Thyroid gland (tissue), 4 donors: ENCODE data around the gene ABCC3. TPM values are rescaled to one million over a fixed set of nuclear protein-coding genes. Genes with fewer than 3 reads are reported as not detected.

Experiments used
- DNase-seq, 2 donors: peaks; one replicate each; pipeline ENCODE4 v3.0.0-alpha.2; 2019
- H3K27ac ChIP-seq, 3 donors: fragments of 200-600 bp; sonication (generic); 1 replicate in 2 of 3; 2 replicates in 1 of 3; pipeline ENCODE4 v1.5.1; 2016 to 2019; ENCODE audit warnings: mild to moderate bottlenecking in 1 of 3, moderate library complexity in 1 of 3
- H3K27me3 ChIP-seq: fragments of 200-600 bp; sonication (generic); one replicate; pipeline ENCODE4 v1.5.1; 2019
- H3K36me3 ChIP-seq, 2 donors: fragments of 200-600 bp; sonication (generic); one replicate each; pipeline ENCODE4 v1.5.1; 2016 to 2019
- H3K4me1 ChIP-seq, 2 donors: fragments of 200-600 bp; sonication (generic); one replicate each; pipeline ENCODE4 v1.5.1; 2017 to 2019
- H3K4me3 ChIP-seq, 3 donors: fragments of 200-600 bp; sonication (generic); replicated peaks in 1 of 3; 1 replicate in 2 of 3; 2 replicates in 1 of 3; pipeline ENCODE4 v1.5.1; 2016; ENCODE audit warnings: mild to moderate bottlenecking in 1 of 3
- H3K9me3 ChIP-seq: fragments of 200-600 bp; sonication (generic); one replicate; pipeline ENCODE4 v1.5.1; 2017
- CTCF ChIP-seq, 6 experiments: fragments of 200-600 bp in 3 of 6; fragments of 450-650 bp in 3 of 6; sonication (generic) in 3 of 6; IDR thresholded peaks; one replicate each; pipeline ENCODE4 v1.5.1; 2016 to 2019; ENCODE audit warnings: antibody characterized with exemption in 6 of 6, mild to moderate bottlenecking in 2 of 6, inconsistent platforms in 1 of 6, moderate library complexity in 1 of 6
- POLR2A ChIP-seq, 2 donors: fragments of 450-650 bp; IDR thresholded peaks; one replicate each; pipeline ENCODE4 v1.6.1; 2017; ENCODE audit warnings: antibody characterized with exemption in 2 of 2, mild to moderate bottlenecking in 2 of 2, moderate library complexity in 1 of 2
- WGBS, 2 donors: methylation state at CpG; one replicate each; pipeline ENCODE4 v1.1.5; 2017; 5-methylcytosine and 5-hydroxymethylcytosine counted together
- intact Hi-C: fragments of 100-400 bp; cut with DNase I; formaldehyde crosslinking; loops from one replicate; pipeline ENCODE4 v1.15.1; 2023
- total RNA-seq, 4 donors: library from RNA; depleted of rRNA; stranded (reverse); fragments of >200 nt; gene quantifications; one replicate each; pipeline ENCODE4 v1.2.3, GENCODE V29; 2016

The ABCC3 gene
- total RNA-seq, 4 donors from 2014 or later = 51.0 to 189 (median 131) TPM

GRCh38 chr17:50693036-50693682, 58.5 kb downstream of the ABCC3 start:
- WGBS, 2 donors = 95 to 96% methylated on average over 5 of the region's 5 CpGs
- no peaks in the 10 kb centered on the region for H3K9me3 ChIP-seq
- no peak overlapping the region for H3K4me3 ChIP-seq
- H3K36me3 ChIP-seq = peaks cover 20 to 23% of the 10 kb centered on the region in 2 donors
- DNase-seq = no peak
- intact Hi-C loops = no loop called here
- peak overlapping the region; percentile 70 to 89 (median 81) for H3K27ac ChIP-seq
- no peak for TF ChIP-seq POLR2A (IDR thresholded peaks at IDR 0.05)
- no peak for TF ChIP-seq CTCF (IDR thresholded peaks at IDR 0.05)
- peaks cover 50 to 67% of the 10 kb centered on the region in 2 donors for H3K4me1 ChIP-seq
- H3K27me3 ChIP-seq = no peaks in the 10 kb centered on the region

DNA sequence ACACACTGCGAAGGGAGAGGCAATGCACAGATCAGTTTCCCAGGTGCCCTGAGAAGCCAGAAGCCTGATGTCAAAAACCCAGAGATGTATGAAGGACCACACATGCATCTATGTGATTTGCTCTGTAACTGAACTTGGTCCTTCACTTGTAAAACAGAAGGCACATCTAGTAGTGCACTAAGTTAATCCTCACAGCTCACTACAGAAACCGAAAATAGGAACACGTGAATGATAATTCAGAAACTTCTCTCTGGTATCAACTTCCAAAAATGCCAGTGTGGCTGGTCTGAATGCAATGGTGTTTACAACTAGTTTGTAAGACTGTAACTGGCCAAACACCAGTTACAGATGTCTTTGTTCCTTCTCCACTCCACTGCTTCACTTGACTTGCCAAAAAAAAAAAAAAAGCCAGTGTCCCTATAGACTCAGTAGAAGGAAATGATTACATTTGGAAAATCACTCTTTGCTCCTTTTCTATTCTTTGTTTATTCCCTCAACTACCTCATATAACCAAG, 61.7 kb downstream of the ABCC3 start:
- H3K27ac ChIP-seq = peak overlapping the region in 2 of 3 donors; percentile 21 to 81
- peaks cover 22 to 37% of the 10 kb centered on the region in 2 donors for H3K4me1 ChIP-seq
- H3K4me3 ChIP-seq = no peak overlapping the region
- no peaks in the 10 kb centered on the region for H3K27me3 ChIP-seq
- TF ChIP-seq POLR2A (IDR thresholded peaks at IDR 0.05) (no peak), CTCF (IDR thresholded peaks at IDR 0.05) (no peak)
- no peak for DNase-seq
- H3K36me3 ChIP-seq = peaks cover 30 to 32% of the 10 kb centered on the region in 2 donors
- intact Hi-C loops = loop anchor here (5.0 kb wide), 2 partner anchors 64 to 144 kb away; partner anchors contain the start of gene ABCC3
- no peaks in the 10 kb centered on the region for H3K9me3 ChIP-seq
- WGBS, 2 donors = 90 to 93% methylated on average over 3 of the region's 3 CpGs

- Histone ChIP-seq H3K27ac (peak overlapping the region in 1 of 3 donors; percentile 21), H3K4me3 (no peak overlapping the region), H3K9me3 (no peaks in the 10 kb centered on the region), H3K36me3 (peaks cover 30 to 32% of the 10 kb centered on the region in 2 donors), H3K27me3 (no peaks in the 10 kb centered on the region), H3K4me1 (peaks cover 16 to 30% of the 10 kb centered on the region in 2 donors)
- DNase-seq = no peak
- WGBS, 2 donors = 92 to 94% methylated on average over 3 of the region's 3 CpGs
- intact Hi-C loops = loop anchor here (5.0 kb wide), 2 partner anchors 65 to 145 kb away; partner anchors contain the start of gene ABCC3
- TF ChIP-seq CTCF (IDR thresholded peaks at IDR 0.05) (no peak), POLR2A (IDR thresholded peaks at IDR 0.05) (no peak)
These were observed 62.4 kb downstream of the ABCC3 start for GRCh38 chr17:50697062-50697461.

- Histone ChIP-seq H3K27ac (no peak overlapping the region), H3K36me3 (peaks cover 30 to 32% of the 10 kb centered on the region in 2 donors), H3K9me3 (no peaks in the 10 kb centered on the region), H3K4me1 (peaks cover 12 to 23% of the 10 kb centered on the region in 2 donors), H3K4me3 (no peak overlapping the region), H3K27me3 (no peaks in the 10 kb centered on the region)
- intact Hi-C loops = loop anchor here (5.0 kb wide), 2 partner anchors 65 to 145 kb away; partner anchors contain the start of gene ABCC3
- TF ChIP-seq CTCF (IDR thresholded peaks at IDR 0.05) = no peak
- no peak for TF ChIP-seq POLR2A (IDR thresholded peaks at IDR 0.05)
- DNase-seq = no peak
- 60 to 73% methylated on average over 3 of the region's 3 CpGs for WGBS, 2 donors
These were observed 63.1 kb downstream of the ABCC3 start for GRCh38 chr17:50697663-50698272.

DNA sequence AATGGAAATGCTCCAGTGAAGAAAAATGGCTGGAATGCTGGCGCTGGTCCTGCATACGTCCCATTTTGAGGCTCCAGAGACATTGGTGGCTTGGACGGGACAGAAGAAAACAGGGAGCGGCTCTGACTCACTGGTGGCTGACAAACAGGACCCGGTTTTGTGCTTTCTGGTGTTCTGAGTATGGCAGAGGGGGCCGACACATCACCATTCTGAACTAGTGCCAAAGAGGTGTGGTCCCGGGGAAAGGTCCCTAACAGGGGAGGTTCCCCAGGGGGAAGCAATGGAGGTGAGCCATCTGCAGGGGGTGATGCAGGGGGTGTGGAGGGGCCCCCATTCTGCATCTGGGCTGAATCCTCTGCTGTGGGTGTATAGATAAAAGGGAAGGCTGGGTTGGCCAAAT, 64.7 kb downstream of the ABCC3 start:
- Histone ChIP-seq H3K36me3 (peaks cover 30 to 32% of the 10 kb centered on the region in 2 donors), H3K27me3 (no peaks in the 10 kb centered on the region), H3K4me3 (no peak overlapping the region), H3K9me3 (no peaks in the 10 kb centered on the region), H3K4me1 (peaks cover 3 to 18% of the 10 kb centered on the region in 2 donors), H3K27ac (no peak overlapping the region)
- TF ChIP-seq CTCF (IDR thresholded peaks at IDR 0.05) = no peak
- no peak for DNase-seq
- 93 to 97% methylated on average over 7 of the region's 7 CpGs for WGBS, 2 donors
- intact Hi-C loops = loop anchor here (5.0 kb wide), 2 partner anchors 67 to 147 kb away; partner anchors contain the start of gene ABCC3
